Peyer's patch (tissue), 4 donors: ENCODE results near the gene GNG11. TPM values are rescaled to one million over a fixed set of nuclear protein-coding genes. Genes with fewer than 3 reads are reported as not detected.

ENCODE experiments used
- DNase-seq, 3 donors: peaks; one replicate each; pipeline ENCODE4 v3.0.0-alpha.2; 2017 to 2019
- H3K27ac ChIP-seq, 4 donors: fragments of 200-600 bp; sonication (generic); one replicate each; pipeline ENCODE4 v1.5.1; 2016 to 2019
- H3K27me3 ChIP-seq, 2 donors: fragments of 200-600 bp; sonication (generic); one replicate each; pipeline ENCODE4 v1.5.1; 2019
- H3K36me3 ChIP-seq, 3 donors: fragments of 200-600 bp; sonication (generic); one replicate each; pipeline ENCODE4 v1.5.1; 2016 to 2019
- H3K4me1 ChIP-seq, 4 donors: fragments of 200-600 bp; sonication (generic); one replicate each; pipeline ENCODE4 v1.5.1; 2016 to 2019
- H3K4me3 ChIP-seq, 4 donors: fragments of 200-600 bp; sonication (generic); 1 replicate in 3 of 4; 2 replicates in 1 of 4; pipeline ENCODE4 v1.5.1; 2016 to 2019; ENCODE audit warnings: mild to moderate bottlenecking in 1 of 4
- H3K9me3 ChIP-seq, 4 donors: fragments of 200-600 bp; sonication (generic); one replicate each; pipeline ENCODE4 v1.5.1; 2016 to 2019; ENCODE audit warnings: mild to moderate bottlenecking in 1 of 4
- CTCF ChIP-seq, 6 experiments: fragments of 450-650 bp in 4 of 6; fragments of 200-600 bp in 2 of 6; sonication (generic) in 1 of 6; IDR thresholded peaks; one replicate each; pipeline ENCODE4 v1.5.1; 2017 to 2019; ENCODE audit warnings: antibody characterized with exemption in 6 of 6, mild to moderate bottlenecking in 3 of 6, moderate library complexity in 1 of 6
- POLR2A ChIP-seq, 2 donors: fragments of 450-650 bp; IDR thresholded peaks; one replicate each; pipeline ENCODE4 v1.5.1; 2017; ENCODE audit warnings: antibody characterized with exemption in 2 of 2, mild to moderate bottlenecking in 2 of 2, moderate library complexity in 2 of 2
- small RNA-seq, 2 donors: library from RNA; depleted of rRNA; stranded (forward); fragments of <200 nt; gene quantifications; one replicate each; pipeline ENCODE3, GENCODE V24; 2016
- total RNA-seq, 4 donors: library from RNA; depleted of rRNA; stranded (reverse); fragments of >200 nt; gene quantifications; one replicate each; pipeline ENCODE4 v1.1.0, GENCODE V29; 2016

GNG11 gene
- total RNA-seq, 4 donors from 2014 or later = 2.9 to 32.2 (median 5.6) TPM

GRCh38 chr7:93964813-93965212, 43.3 kb downstream of the GNG11 start:
- Histone ChIP-seq H3K9me3 (no peaks in the 10 kb centered on the region), H3K27me3 (no peaks in the 10 kb centered on the region), H3K4me3 (no peak overlapping the region), H3K36me3 (no peaks in the 10 kb centered on the region), H3K27ac (no peak overlapping the region), H3K4me1 (no peaks in the 10 kb centered on the region)
- no peak for DNase-seq
- no peak for TF ChIP-seq CTCF (IDR thresholded peaks at IDR 0.05)
- no peak for TF ChIP-seq POLR2A (IDR thresholded peaks at IDR 0.05)

- Histone ChIP-seq H3K9me3 (no peaks in the 10 kb centered on the region), H3K27ac (no peak overlapping the region), H3K4me3 (no peak overlapping the region), H3K27me3 (no peaks in the 10 kb centered on the region), H3K4me1 (no peaks in the 10 kb centered on the region), H3K36me3 (no peaks in the 10 kb centered on the region)
- no peak for DNase-seq
- no peak for TF ChIP-seq CTCF (IDR thresholded peaks at IDR 0.05)
- TF ChIP-seq POLR2A (IDR thresholded peaks at IDR 0.05) = no peak
Measured at GRCh38 chr7:93968911-93969620, 47.5 kb downstream of the GNG11 start.

DNA sequence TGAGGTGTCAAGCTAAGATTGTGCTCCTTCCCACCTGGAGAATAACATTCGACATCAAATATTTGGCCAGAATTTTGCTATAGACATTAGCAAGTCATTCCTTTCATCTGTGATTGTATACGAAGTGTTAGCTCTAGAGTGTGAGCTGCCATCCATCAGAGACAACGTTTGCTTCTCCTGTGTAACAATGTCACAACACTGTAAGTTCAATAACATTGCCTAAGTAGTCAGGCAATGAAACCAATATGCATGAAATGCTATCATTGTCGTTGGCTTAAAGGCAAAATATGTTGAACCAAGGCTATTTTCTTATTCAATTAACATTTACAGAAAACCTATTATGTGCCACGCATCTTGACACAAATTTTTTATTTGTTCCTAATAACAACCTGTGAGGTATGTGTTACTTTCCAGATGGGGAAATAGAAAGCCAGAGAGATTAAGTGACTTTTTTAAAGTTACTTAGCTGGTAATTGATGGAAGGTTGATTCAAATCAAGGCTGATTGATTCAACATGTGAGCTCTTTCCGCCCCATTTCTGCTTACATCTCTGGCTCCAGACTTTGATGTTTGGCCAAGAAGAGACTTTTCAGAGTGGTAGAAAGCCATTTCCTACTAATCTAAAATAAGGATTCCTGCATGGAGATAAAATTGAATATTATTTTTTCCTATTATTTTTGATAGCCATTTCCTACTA, 50.6 kb downstream of the GNG11 start:
- TF ChIP-seq POLR2A (IDR thresholded peaks at IDR 0.05) = no peak
- TF ChIP-seq CTCF (IDR thresholded peaks at IDR 0.05) = no peak
- Histone ChIP-seq H3K36me3 (no peaks in the 10 kb centered on the region), H3K4me1 (no peaks in the 10 kb centered on the region), H3K9me3 (no peaks in the 10 kb centered on the region), H3K27ac (no peak overlapping the region), H3K27me3 (no peaks in the 10 kb centered on the region), H3K4me3 (no peak overlapping the region)
- no peak for DNase-seq

DNA sequence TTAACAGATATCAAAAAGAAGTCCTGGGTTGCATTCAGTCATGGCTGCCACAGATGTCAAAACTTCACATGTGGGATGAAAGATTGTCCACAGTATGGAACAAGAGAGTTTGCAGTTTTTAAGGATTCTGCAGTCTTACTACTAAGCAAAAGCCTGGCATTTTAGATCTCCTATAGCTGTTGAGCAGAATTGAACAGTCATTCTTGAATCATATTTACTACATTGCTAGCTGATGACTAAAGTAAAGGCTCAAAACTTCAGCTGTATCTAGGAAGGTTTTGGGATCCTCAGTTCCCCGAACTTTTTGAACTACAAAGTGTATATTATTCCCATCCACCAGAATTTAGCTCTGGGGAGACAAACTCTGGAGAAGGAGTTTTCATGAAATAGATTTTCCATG, 51.6 kb downstream of the GNG11 start:
- Histone ChIP-seq H3K27ac (no peak overlapping the region), H3K36me3 (no peaks in the 10 kb centered on the region), H3K4me3 (no peak overlapping the region), H3K9me3 (no peaks in the 10 kb centered on the region), H3K4me1 (no peaks in the 10 kb centered on the region), H3K27me3 (no peaks in the 10 kb centered on the region)
- no peak for TF ChIP-seq POLR2A (IDR thresholded peaks at IDR 0.05)
- no peak for TF ChIP-seq CTCF (IDR thresholded peaks at IDR 0.05)
- no peak for DNase-seq

DNA sequence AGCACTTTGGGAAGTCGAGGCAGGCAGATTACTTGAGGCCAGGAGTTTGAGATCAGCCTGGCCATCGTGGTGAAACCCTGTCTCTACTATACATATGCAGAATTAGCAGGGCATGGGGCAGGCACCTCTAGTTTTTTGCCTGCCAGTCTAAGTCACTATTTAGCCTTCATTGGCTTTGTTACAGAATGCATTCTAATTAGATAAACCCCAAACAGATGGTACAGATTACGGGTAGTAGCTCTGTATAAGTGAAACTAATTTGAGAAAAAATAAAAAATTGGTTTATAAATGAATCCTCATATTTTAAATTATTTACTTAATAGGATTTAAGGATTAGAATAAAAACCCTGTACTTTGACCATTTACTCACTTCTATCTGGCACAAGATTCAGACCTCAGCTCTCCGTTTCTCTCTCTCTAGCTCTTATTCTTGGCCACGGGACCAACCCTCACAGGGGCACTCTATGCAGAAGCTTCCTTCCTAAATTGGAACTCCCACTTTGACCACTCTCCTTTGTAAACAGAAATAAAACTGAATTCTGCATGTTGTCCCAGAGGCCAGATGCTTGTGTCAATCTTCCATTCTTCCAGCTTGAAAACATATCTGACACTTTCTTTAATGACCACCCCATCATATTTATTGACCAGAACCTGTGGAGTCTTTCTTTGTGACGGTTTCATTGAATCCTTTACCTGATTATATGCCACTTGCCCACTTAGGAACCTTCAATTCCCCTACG, 55.8 kb downstream of the GNG11 start:
- TF ChIP-seq POLR2A (IDR thresholded peaks at IDR 0.05) = no peak
- TF ChIP-seq CTCF (IDR thresholded peaks at IDR 0.05) = no peak
- no peaks in the 10 kb centered on the region for H3K9me3 ChIP-seq
- H3K27me3 ChIP-seq = no peaks in the 10 kb centered on the region
- H3K27ac ChIP-seq = no peak overlapping the region
- peaks cover 0 to 6% (median 2%) of the 10 kb centered on the region in 4 donors for H3K4me1 ChIP-seq
- H3K36me3 ChIP-seq = no peaks in the 10 kb centered on the region
- H3K4me3 ChIP-seq = no peak overlapping the region
- DNase-seq = no peak

Small RNA genes within 50 kb of the gene (small RNA-seq; reads per million reads assigned to genes)
- 0 reads per million in 2 donors for gene AC002076.2

Other genes with a start within 250 kb of the GNG11 start
- gene TFPI2, start 31.0 kb upstream of the GNG11 start, total RNA-seq = 1 to 10 TPM in 1 of 4 donors, under 1 TPM in 1, not detected in 2; 0.40 to 1.4 TPM
- gene GNGT1, start 15.2 kb upstream of the GNG11 start, total RNA-seq = not detected
- 10 to 100 TPM; 26.1 to 44.6 (median 30.2) TPM for gene BET1, start 82.6 kb downstream of the GNG11 start, total RNA-seq